IPS-NIHi7 (cell line): Measurements from ENCODE around the gene SIRPB1.
"Not testable (repeated sequence)": the region's sequence is repeated elsewhere in the genome, so short reads cannot be mapped to it uniquely, and the experiment has no call there.

ENCODE experiments used
- DNase-seq: peaks from one replicate; pipeline ENCODE4 v3.0.0; 2012; ENCODE audit warnings: mixed read lengths; ENCODE audit errors: extremely low spot score

The SIRPB1 gene

DNA sequence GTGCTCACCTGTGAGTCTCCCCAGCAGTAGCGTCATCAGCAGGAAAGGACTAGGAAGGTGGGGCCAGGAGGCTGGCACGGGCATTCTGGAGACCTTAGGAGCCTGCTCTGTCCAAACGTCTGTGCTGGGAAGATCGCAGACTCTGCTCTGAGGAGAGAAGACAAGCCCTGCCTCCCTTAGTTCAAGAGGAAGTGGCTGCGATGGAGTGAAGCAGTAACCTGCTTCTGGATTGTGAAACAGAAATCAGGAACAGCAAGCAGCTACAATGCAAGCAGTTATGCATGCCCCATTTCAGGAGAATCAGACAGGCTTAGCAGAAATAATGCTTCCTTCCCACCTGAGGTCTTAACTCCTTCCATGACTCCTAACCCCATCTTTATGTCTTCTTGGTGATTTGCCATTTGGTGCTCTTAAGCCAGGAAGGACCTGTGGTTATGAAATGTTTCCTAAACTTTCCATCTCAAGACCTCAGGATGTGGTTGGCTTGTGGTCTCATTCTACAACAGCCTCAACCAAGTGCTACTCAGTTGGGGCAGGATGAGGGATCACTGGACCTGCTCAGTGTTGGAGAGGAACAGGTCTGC lies at the start of gene SIRPB1:
Gene SIRPB1, minus strand, starts transcription at position 149 of the 584 bp plus-strand sequence. Its CDS starts 65 bp downstream, at position 84.
- DNase-seq = peak; percentile 2

DNA sequence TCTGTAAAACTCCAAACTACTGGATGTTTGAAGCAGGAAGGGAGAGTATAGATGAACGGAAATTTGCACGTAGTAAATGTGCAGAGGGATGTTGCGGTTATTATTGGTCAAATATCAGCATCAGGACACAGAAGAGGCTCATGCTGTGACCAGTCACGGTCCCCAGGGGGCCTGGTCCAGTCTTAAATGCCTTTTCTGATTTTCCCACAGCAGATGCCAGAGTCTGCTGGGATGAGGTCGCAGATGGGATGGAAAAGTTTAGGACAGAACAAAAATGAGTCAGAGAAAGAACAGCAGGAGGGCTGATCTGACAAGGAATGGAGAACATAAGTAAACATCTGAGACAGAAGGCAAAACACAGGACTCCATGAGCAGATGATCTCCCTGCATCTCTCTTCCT lies 49.5 kb upstream of the SIRPB1 start:
- DNase-seq = no peak

DNA sequence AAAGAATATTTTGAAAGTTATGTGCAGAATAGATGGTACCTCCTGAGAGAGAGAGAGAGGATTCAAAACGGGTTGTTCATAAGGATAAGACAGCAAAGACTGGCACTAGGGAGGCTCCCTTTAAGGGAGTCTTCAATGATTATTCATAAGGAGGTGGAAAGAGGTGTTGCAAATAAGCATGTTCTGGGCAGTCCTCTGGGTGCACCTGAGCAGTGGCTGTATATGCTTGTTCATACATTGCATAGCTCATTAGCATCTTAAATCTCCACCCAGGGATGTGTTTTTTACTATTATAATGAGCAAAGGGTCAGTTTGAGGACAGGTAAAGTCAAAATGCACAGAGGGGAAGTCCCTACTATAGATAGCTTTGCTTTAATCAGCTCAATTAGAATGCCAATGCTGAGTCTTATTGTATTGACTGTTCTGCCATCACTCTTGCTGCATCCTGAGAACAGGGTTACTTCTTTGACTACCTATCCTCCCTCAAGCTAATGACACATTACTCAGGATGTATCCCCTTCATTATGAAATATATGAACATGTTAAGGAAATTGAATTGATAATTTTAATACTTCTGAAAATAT lies 47.8 kb upstream of the SIRPB1 start:
- no peak for DNase-seq

DNA sequence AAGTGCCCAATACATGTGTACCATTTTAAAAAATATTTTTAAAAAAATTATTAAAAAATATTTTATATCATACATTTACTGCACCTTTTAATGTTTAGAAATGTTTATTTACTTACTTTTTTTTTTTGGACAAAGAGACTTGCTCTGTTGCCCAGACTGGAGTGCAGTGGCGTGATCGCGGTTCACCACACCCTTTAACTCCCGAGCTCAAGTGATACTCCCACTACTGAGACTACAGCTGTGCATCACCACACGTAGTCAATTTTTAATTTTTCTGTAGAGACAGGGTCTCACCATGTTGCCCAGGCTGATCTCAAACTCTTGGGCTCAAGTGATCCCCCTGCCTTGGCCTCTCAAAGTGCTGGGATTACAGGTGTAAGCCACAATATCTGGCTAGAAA lies 47.0 kb upstream of the SIRPB1 start:
- no peak for DNase-seq

DNA sequence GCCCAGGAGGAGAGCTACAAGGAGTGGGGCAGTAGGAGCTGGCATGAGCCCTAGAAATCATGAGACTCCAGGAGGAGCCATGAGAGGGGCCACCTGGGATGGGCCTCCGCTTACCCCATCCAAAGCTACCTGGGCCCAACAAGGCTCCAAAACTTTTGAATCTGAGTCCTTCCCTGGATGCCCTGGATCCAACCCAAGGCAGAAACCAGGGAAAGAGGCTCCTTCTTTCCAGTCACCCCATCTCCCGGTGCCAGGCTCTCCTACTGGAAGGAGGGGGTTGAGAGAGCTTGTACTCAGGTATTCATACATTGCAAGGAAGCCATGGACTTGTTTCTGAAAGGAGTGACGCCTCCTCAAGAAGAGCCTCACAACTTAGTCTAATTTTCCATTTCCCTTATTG lies 45.5 kb upstream of the SIRPB1 start:
- no peak for DNase-seq

DNA sequence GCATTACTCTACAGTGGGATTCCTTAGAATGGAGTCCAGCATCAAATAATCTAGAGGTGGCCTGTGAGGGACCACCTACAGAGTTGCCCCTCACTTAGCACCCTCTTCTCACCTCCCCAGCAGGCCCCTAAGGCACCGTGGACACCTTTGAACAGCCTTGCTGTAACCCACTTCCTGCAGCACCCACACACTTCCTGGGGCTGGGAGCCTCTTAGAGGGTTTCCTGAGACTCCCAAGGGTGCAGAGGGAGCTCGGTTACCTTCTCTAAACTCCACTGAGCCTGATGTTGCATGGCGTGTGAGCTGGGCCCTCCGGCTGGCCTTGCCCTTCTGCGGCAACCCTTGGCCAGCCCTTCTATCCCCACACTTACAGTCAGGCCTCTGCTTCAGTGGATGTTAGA lies 45.1 kb upstream of the SIRPB1 start:
- DNase-seq = no peak

DNA sequence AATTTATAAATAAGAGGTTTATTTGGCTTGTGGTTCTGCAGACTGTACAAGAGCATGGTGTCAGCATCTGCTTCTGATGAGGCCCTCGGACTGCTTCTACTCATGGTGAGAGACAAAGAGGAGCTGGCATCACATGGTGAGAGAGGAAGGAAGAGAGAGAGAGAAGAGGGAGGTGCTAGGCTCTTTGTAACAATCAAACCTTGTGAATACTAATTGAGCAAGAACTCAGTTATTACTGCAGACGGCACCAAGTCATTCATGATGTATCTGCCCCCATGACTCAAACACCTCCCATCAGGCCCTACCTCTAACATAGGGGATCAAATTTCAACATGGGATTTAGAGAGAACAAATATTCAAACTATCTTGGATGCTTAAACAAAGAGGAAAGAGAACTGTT lies 44.1 kb upstream of the SIRPB1 start:
- no peak for DNase-seq

DNA sequence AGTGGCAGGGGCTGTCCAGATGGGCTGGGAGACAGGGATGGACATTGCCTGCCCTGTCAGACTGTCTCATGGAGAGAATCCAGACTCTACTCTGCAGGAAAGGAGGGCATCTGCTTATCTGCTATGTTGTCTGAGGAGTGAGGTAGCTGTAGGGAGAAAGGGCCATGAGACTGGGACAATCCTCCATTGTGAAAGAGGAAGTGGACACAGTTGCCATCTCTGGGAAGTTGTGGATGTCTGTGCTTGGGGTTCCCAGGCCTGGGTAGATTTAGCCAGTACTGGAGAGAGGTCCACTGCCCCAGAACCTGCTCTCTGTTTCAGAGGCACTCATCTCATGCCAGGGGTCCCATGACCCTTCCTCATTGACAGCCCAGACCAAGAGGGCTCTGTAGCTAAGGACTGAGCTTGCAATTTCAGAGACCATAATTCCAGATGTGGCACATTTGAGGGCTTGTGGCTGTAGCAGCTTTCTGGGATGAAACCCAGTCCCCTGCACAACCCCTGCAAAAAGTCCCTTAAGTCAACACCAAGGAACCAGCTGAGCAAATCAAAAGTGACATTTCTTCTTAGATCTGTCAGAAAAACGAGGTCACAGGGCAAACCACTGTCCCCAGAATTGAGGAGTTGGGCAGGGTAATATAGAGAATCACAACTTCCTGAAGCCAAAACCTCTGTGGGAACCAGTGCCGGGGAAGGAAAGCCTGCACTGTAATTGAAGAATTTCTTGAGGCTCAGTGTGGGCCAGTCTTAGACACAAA lies 41.9 kb upstream of the SIRPB1 start:
- DNase-seq = no peak

DNA sequence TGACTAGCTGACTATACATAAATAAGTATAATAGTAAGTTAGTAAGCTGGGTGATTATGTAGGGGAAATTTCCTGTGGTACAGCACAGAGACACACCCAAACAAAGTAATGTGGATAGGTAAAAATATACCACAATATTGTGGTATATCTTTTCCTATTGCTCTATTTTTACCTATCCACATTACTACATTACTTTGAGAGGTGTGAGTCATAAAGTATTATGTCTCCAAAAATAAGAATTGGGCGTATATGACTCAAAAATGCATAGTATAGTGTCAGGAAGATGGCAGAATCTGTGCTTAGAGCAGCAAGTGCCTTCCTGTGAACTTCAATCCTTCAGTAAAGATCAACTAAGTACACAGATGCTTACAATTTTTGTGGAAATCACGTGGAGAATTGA lies 40.4 kb upstream of the SIRPB1 start:
- DNase-seq = no peak

DNA sequence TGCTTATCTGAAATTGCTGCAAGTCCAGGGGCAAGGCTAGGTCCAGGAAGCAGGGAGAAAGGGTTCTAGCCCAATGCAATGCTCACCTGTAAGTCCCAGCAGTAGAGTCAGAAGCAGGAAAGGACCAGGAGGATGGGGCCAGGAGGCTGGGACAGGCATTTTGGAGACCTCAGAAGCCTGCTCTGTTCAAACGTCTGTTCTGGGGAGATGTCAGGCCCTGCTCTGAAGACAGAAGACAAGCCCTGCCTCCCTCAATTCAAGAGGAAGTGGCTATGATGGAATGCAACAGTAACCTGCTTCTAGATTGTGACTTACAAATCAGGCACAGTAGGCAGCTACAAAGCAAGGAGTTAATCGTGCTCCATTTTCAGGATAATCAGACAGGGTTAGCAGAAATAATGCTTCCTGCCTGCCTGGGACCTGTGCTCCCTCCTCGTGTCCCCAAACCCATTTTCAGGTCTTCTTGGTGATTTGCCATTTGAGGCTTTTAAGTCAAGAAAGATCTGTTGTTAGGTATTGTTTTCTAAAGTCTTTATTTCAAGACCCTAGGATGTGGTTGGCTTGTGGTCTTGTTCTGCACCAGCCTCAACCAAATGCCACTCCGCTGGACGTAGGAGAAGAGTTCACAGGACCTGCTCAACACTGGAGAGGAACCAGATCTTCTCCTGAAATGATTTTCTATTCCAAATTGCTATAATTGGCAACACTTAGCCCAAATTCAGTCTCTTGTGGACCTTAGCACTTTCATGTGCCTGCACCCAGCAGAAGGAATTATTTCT lies 37.9 kb upstream of the SIRPB1 start, which contains the start of gene SIRPG:
Gene SIRPG, minus strand, starts transcription at position 224 of the 779 bp plus-strand sequence. Its CDS starts 65 bp downstream, at position 159.
- DNase-seq = no peak

DNA sequence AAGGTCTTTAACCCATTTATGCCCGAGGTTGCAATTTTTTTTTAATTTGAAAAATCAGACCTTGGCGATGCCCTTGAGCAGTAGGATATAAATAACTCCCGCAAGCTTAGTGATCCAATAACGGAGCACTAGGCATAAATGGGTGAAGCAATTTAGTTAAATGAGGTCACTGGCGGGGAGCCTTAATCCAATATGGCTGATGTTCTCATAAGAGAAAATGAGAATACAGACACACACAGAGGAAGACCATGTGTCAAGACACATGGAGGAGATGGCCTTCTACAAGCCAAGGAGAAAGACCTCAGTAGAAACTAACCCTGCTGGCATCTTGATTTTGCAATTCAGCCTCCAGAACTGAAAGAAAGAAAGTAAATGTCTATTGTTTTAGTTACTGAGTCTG lies 37.0 kb upstream of the SIRPB1 start:
- no peak for DNase-seq

DNA sequence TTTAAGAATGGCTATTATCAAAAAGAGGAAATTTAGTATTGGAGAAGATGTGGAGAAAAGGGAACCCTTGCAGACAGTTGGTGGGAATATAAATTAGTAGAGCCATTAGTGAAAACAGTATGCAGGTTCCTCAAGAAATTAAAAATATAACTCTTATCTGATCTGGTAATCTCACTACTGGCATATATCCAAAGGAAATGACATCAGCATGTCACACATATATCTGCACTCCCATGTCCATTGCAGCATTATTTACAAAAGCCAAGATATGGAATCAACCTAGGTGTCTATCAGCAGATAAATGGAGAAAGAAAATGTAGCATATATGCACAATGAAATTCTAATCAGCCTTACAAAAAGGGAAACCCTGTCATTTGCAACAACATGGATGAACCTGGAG lies 35.2 kb upstream of the SIRPB1 start:
- no peak for DNase-seq

DNA sequence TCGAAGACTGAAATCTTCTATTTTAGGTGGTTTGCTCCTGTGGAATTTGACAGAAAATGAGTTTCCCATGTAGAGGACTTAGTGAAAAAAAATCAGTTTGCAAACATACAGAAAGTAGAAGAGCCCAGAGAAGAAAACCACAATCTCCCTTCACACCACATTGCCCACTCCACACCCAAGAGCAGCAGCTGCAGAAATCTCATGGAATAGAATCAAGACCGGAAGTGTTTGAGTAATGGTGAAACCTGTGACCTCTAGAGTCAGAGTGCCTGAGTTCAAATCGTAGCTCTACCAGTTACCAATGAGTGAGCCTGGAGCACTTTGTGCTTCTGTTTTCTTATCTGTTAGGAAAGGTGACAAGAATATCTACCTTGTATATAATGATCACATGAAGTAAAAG lies 33.2 kb upstream of the SIRPB1 start:
- DNase-seq = no peak

DNA sequence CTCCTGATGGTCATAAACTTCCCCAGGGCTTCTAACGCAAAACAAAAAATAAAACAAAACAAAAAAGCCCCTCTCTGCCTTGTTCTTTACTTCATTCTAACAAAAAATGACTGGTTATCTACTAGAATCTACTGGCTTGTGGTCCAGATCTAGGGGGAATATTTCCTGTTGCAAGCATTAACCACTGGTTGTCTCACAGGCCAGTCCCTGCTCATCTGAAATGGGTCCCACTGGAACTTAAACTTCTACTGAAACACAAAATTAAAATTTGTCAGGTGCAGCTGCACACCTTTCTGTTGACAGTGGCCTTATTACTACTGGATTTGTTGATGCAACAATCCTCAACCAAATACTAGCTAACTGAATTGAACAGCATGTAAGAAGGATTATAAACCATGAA lies 32.3 kb upstream of the SIRPB1 start:
- DNase-seq = no peak

DNA sequence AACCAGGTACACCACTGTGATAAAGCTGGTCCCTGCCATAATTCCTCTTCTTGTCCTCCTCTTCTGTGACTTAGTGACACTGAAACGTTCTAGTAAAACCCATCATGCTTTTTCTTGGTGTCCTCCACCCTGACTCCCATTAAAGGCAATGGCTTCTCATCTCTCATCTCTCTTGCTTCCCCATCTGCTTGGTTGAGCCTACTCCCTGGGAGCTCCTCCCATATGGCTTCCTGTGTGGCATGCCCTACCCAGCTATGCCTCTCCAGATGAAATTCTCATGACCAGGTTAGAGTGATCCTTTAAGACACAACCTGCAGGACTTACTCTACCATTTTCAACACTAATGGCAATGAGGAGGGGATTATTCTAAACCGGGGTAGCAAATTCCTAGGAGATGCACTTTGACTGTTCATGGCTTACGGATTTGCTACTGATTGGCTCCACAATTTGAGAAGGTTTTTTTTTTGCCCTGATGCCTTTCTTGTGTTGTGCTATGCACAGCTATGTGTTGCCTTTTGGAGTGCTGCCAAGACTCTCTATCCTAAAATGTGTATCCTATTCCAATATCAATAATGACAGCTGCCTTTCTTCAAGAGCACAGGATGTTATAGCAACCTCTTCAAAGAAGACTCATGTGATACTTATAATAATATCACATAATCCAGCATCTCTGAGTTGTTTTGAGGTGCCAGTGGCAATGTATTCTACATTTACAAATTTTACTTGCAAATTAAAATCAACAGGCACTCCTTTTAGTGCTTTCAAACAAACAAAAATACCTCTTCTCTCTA lies 31.7 kb upstream of the SIRPB1 start:
- no peak for DNase-seq

DNA sequence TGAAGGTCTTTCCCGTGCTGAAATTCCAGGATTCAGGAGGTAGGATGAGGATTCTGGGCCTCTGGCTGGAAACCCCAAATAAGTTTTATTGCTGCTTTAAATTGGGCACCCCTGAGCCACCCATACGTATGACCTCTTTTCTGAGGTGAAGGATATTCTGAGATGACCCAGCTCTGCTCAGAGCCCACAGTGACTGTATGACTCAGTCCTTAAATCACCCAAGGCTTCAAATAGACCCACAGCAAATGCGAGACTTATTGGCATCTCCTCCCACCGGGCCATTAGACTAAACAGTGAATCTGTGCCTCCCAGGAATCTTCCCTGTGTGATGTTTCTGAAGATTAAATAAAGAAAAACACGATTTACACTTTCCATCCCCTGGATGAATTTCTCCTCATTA lies 28.3 kb upstream of the SIRPB1 start:
- DNase-seq = no peak

DNA sequence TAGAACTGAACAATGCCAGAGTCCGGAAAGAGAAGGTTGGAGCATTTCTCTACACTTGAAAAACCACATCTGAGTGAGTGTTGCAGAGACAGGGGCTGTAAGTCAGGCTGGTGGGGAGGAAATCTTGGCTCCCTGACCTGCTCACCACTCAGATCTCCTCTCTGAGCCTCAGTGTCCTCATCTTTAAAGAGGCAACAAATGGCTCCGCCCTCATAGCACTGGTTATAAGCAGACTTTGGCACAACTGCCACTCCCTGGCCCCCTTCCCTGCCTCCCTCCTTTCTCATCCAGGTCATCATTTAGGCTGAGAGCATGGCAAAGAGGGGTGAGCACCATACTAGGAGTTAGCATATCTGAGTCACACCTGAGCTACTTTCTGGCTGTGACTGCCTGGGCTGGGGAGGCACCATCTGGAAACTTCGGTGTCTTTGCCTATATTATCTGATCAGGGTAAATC lies 27.2 kb upstream of the SIRPB1 start:
- no peak for DNase-seq

DNA sequence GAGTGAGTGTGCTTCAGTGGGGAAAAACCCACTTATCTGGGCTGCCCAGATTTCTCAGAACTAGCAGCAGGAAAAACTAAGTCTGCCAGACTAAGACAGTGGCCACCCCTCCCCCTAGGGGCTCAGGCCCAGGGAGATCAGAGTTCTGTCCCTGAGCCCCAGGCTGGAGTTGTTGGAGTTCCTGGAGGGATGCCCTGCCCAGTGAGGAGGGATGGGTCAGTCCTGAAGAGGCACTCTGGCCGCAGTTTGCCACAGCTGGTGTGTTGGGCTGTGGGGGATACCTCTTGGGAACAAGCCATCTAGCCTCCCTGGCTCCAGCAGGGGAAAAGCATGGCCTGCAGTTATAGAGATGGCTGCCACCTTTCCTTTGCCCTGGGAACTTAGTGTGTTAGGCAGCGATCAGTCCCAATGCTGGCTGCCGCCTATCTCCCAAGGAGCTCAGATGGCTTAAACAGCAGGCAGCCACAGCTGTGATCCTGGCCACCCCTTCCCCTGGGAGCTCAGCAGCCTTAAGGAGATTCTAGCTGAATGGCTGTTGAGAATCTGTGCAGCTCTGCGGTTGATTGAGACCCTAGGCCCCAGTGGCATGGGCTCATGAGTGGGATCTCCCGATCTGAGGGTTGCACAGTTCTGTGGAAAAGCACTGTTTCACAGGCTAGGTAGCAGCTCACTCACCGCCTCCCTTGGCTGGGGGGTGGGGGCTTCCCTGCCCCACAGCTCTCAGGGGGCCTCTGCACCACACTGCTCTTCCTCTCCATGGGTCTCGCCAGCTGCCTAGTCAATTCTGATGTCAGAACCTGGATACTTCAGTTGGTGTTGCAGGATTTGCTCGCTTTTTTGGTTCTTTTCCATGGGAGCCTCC lies 24.5 kb upstream of the SIRPB1 start:
- DNase-seq = no peak

DNA sequence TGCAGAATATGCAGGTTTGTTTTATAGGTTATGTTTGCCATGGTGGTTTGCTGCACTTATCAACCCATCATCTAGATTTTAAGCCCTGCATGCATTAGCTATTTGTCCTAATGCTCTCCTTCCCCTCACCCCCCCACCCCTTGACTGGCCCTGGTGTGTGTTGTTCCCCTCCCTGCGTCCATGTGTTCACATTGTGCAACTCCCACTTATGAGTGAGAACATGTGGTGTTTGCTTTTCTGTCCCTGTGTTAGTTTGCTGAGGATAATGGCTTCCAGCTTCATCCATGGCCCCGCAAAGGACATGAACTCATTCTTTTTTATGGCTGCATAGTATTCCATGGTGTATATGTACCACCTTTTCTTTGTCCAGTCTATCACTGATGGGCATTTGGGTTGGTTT lies 18.8 kb upstream of the SIRPB1 start:
- not testable (repeated sequence) for DNase-seq

DNA sequence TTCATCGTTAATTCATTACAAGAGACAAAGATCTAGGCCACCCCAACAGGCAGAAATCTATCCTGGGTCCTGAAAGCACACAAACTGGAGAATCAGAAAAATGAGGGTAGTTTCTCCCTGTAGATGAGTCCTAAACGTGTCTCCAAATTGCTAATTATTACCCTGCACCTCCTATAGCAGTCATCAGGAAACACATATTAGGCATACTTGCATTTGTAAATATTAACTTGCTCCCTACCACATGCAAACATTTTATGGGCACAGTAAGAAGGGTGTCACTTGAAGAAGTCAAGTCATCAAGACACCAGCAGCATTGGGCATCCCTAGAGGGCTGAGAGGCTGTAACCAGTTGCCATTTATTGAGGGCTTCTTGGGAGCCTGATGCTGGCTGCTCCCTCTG lies 17.9 kb upstream of the SIRPB1 start:
- no peak for DNase-seq

DNA sequence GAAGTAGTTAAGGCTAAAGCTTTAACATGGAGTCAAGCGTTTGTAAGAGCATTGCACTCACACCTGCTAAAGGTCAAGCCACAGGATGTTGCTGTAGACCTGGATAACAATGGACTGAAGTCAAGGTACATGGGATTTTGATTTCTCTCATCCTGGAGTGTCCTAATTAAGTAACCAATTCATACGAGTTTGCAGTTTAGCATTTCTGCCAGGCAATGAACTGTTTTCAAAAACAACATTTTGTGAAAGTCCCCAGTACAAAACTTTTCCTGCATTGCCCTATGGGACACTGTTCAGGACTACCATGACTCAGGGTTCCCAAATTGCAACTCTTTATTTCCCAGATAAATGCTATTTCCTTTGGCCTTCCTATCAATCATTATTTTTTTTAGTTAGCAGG lies 17.4 kb upstream of the SIRPB1 start:
- DNase-seq = no peak
